IMR-90 (cell line): Measurements from ENCODE around the gene MUC5AC. TPM values are rescaled to one million over a fixed set of nuclear protein-coding genes. Genes with fewer than 3 reads are reported as not detected.

Experiments used
- ATAC-seq: fragments of 200-7000 bp; cut with Tn5 transposase; 2 replicates; pipeline ENCODE4 v1.9.1; 2020; ENCODE audit warnings: low read depth, mild to moderate bottlenecking, moderate library complexity
- BruUV-seq: library from RNA; stranded (reverse); fragments of 400-500 nt; replicated peaks from 2 replicates; lab custom pipeline; 2021; lab: Mats Ljungman, UMichigan
- CTCF ChIA-PET: fragments of 300-600 bp; formaldehyde crosslinking; extraction: SDS; loops from one replicate; lab custom pipeline; 2021; ENCODE audit warnings: antibody characterized with exemption; lab: Yijun Ruan, JAX
- POLR2A ChIA-PET: fragments of 300-600 bp; sonication (Branson Sonifier 250); formaldehyde crosslinking; loops from one replicate; lab custom pipeline; 2022; ENCODE audit warnings: antibody characterized with exemption; ENCODE audit not compliant: unreplicated experiment; lab: Charles Lee
- DNase-seq: peaks from one replicate; pipeline ENCODE4 v3.0.0; 2013
- H2AFZ ChIP-seq: replicated peaks from 2 replicates; pipeline ENCODE3; 2013; ENCODE audit warnings: low read length, mild to moderate bottlenecking; ENCODE audit not compliant: poor library complexity
- H2AK5ac ChIP-seq: 2 replicates; pipeline ENCODE4 v1.6.1; 2013; ENCODE audit warnings: low read depth, low read length, inconsistent platforms
- H2AK9ac ChIP-seq: replicated peaks from 2 replicates; pipeline ENCODE3; 2013; ENCODE audit warnings: mild to moderate bottlenecking, low read depth, low read length, moderate library complexity; ENCODE audit not compliant: poor library complexity
- H2BK120ac ChIP-seq: 2 replicates; pipeline ENCODE4 v1.6.1; 2013; ENCODE audit warnings: low read depth, low read length, inconsistent platforms
- H2BK15ac ChIP-seq: 3 replicates; pipeline ENCODE4 v1.6.1; 2013; ENCODE audit warnings: low read depth, low read length, inconsistent platforms
- H2BK20ac ChIP-seq: 2 replicates; pipeline ENCODE4 v1.6.1; 2013; ENCODE audit warnings: low read depth, mild to moderate bottlenecking, inconsistent platforms, low read length, moderate library complexity
- H2BK5ac ChIP-seq: 2 replicates; pipeline ENCODE4 v1.6.1; 2013; ENCODE audit warnings: mild to moderate bottlenecking, low read depth, low read length, inconsistent platforms; ENCODE audit not compliant: poor library complexity, severe bottlenecking
- H3K14ac ChIP-seq: replicated peaks from 2 replicates; pipeline ENCODE4 v1.6.1; 2013; ENCODE audit warnings: low read depth, low read length, inconsistent platforms
- H3K18ac ChIP-seq: 2 replicates; pipeline ENCODE4 v1.6.1; 2013; ENCODE audit warnings: low read depth, low read length, control low read depth
- H3K23ac ChIP-seq: 2 replicates; pipeline ENCODE4 v1.6.1; 2013; ENCODE audit warnings: low read depth, low read length, inconsistent platforms
- H3K27ac ChIP-seq: 2 replicates; pipeline ENCODE4 v1.5.1; 2013; ENCODE audit warnings: mild to moderate bottlenecking, control low read depth, low read length; ENCODE audit not compliant: insufficient read depth
- H3K27me3 ChIP-seq: 2 replicates; pipeline ENCODE4 v1.6.1; 2013; ENCODE audit warnings: low read length; ENCODE audit not compliant: control insufficient read depth, insufficient read depth
- H3K36me3 ChIP-seq: 2 replicates; pipeline ENCODE4 v1.6.1; 2013; ENCODE audit warnings: low read length, mixed read lengths; ENCODE audit not compliant: control insufficient read depth, insufficient read depth
- H3K4ac ChIP-seq: 2 replicates; pipeline ENCODE4 v1.6.1; 2013; ENCODE audit warnings: low read depth, low read length, inconsistent platforms
- H3K4me1 ChIP-seq: 2 replicates; pipeline ENCODE4 v1.6.1; 2013; ENCODE audit warnings: low read length, mixed read lengths; ENCODE audit not compliant: control insufficient read depth, insufficient read depth
- H3K4me2 ChIP-seq: 2 replicates; pipeline ENCODE4 v1.6.1; 2013; ENCODE audit warnings: low read depth, mild to moderate bottlenecking, control low read depth, low read length, moderate library complexity
- H3K4me3 ChIP-seq: 2 replicates; pipeline ENCODE4 v1.5.1; 2013; ENCODE audit warnings: low read depth, mild to moderate bottlenecking, control low read depth, low read length, moderate library complexity; ENCODE audit not compliant: insufficient read depth
- H3K56ac ChIP-seq: 2 replicates; pipeline ENCODE4 v1.6.1; 2013; ENCODE audit warnings: low read length, inconsistent platforms; ENCODE audit not compliant: insufficient read depth; ENCODE audit errors: extremely low read depth
- H3K79me1 ChIP-seq, 2 experiments: 2 replicates each; pipeline ENCODE4 v1.6.1; 2013; ENCODE audit warnings: low read length in 2 of 2, inconsistent platforms in 1 of 2, low read depth in 1 of 2
- H3K9ac ChIP-seq: 2 replicates; pipeline ENCODE4 v1.6.1; 2013; ENCODE audit warnings: low read depth, low read length, control low read depth
- H3K9me1 ChIP-seq: 2 replicates; pipeline ENCODE4 v1.6.1; 2013; ENCODE audit warnings: low read length, inconsistent platforms; ENCODE audit not compliant: insufficient read depth
- H3K9me3 ChIP-seq: 2 replicates; pipeline ENCODE4 v1.6.1; 2013; ENCODE audit warnings: low read length; ENCODE audit not compliant: control insufficient read depth, insufficient read depth
- H4K20me1 ChIP-seq: 2 replicates; pipeline ENCODE4 v1.6.1; 2013; ENCODE audit warnings: low read length, inconsistent platforms; ENCODE audit not compliant: insufficient read depth
- H4K5ac ChIP-seq: 2 replicates; pipeline ENCODE4 v1.6.1; 2013; ENCODE audit warnings: mild to moderate bottlenecking, low read depth, low read length, control low read depth
- H4K8ac ChIP-seq, 2 experiments: 2 replicates each; pipeline ENCODE4 v1.6.1; 2013; ENCODE audit warnings: low read depth in 2 of 2, low read length in 2 of 2, control low read depth in 1 of 2, inconsistent platforms in 1 of 2
- H4K91ac ChIP-seq: 2 replicates; pipeline ENCODE4 v1.6.1; 2013; ENCODE audit warnings: low read depth, low read length, inconsistent platforms; ENCODE audit not compliant: insufficient read depth
- BHLHE40 ChIP-seq: fragments of 150-350 bp; IDR thresholded peaks from 2 replicates; pipeline ENCODE4 v1.6.1; 2016; ENCODE audit warnings: mild to moderate bottlenecking, low read depth, low read length
- CHD1 ChIP-seq: IDR thresholded peaks from 2 replicates; pipeline ENCODE4 v1.6.1; 2012; ENCODE audit warnings: low read depth, low read length, improper control_type of control experiment
- MXI1 ChIP-seq: IDR thresholded peaks from 2 replicates; pipeline ENCODE4 v1.6.1; 2012; ENCODE audit warnings: low read depth, mild to moderate bottlenecking, low read length, moderate library complexity, borderline replicate concordance
- POLR2A ChIP-seq: IDR thresholded peaks from 2 replicates; pipeline ENCODE4 v1.6.1; 2012; ENCODE audit warnings: mild to moderate bottlenecking, low read depth, low read length
- RAD21 ChIP-seq: IDR thresholded peaks from 2 replicates; pipeline ENCODE4 v1.6.1; 2012; ENCODE audit warnings: low read length, improper control_type of control experiment
- RFX5 ChIP-seq: IDR thresholded peaks from 2 replicates; pipeline ENCODE4 v1.8.0; 2012; ENCODE audit warnings: low read depth, mild to moderate bottlenecking, low read length, moderate library complexity
- SMC3 ChIP-seq: fragments of 150-350 bp; IDR thresholded peaks from 2 replicates; pipeline ENCODE4 v1.6.1; 2016; ENCODE audit warnings: low read depth, mild to moderate bottlenecking, antibody characterized with exemption, low read length, moderate library complexity
- USF2 ChIP-seq: fragments of 150-350 bp; IDR thresholded peaks from 2 replicates; pipeline ENCODE4 v1.6.1; 2017; ENCODE audit warnings: mild to moderate bottlenecking, antibody characterized with exemption, low read length, low read depth
- WGBS, 2 experiments: methylation state at CpG; one replicate each; pipeline versions ENCODE4 v1.1.5 to v1.1.7; 2013; ENCODE audit warnings: missing lambda C conversion rate in 2 of 2; ENCODE audit not compliant: insufficient read length in 1 of 2; ENCODE audit errors: extremely low coverage in 2 of 2; 5-methylcytosine and 5-hydroxymethylcytosine counted together
- dilution Hi-C: fragments of 300-500 bp; cut with HindIII; formaldehyde crosslinking; loops from one replicate; pipeline ENCODE4 v1.14.3; 2018; ENCODE audit warnings: low sequenced_read_pairs; ENCODE audit not compliant: unreplicated experiment
- in situ Hi-C: fragments of 300-500 bp; cut with MboI; formaldehyde crosslinking; loops from 3 replicates; pipeline ENCODE4 v1.14.3; 2019; ENCODE audit warnings: low sequenced_read_pairs, inconsistent platforms, mixed read lengths
- intact Hi-C: fragments of 100-400 bp; cut with micrococcal nuclease; formaldehyde crosslinking; loops from 2 replicates; pipeline ENCODE4 v1.10.0; 2022
- polyA plus RNA-seq, 3 experiments: library from polyadenylated mRNA; depleted of rRNA; stranded (reverse); fragments of >200 nt; gene quantifications; 2 replicates each; pipeline ENCODE4 v1.2.3, GENCODE V29; 2012; ENCODE audit warnings: low replicate concordance in 1 of 3
- total RNA-seq: library from RNA; depleted of rRNA; stranded (reverse); fragments of >200 nt; gene quantifications from 2 replicates; pipeline ENCODE4 v1.2.3, GENCODE V29; 2012

MUC5AC gene
- total and polyA plus RNA-seq, 2 of the 4 experiments (the other 2 are of a cell fraction) = 0.02 TPM; not detected in 1

- TF ChIP-seq POLR2A = no peak
Observed at GRCh38 chr11:1195682-1196515, 38.1 kb downstream of the MUC5AC start (continued).

DNA sequence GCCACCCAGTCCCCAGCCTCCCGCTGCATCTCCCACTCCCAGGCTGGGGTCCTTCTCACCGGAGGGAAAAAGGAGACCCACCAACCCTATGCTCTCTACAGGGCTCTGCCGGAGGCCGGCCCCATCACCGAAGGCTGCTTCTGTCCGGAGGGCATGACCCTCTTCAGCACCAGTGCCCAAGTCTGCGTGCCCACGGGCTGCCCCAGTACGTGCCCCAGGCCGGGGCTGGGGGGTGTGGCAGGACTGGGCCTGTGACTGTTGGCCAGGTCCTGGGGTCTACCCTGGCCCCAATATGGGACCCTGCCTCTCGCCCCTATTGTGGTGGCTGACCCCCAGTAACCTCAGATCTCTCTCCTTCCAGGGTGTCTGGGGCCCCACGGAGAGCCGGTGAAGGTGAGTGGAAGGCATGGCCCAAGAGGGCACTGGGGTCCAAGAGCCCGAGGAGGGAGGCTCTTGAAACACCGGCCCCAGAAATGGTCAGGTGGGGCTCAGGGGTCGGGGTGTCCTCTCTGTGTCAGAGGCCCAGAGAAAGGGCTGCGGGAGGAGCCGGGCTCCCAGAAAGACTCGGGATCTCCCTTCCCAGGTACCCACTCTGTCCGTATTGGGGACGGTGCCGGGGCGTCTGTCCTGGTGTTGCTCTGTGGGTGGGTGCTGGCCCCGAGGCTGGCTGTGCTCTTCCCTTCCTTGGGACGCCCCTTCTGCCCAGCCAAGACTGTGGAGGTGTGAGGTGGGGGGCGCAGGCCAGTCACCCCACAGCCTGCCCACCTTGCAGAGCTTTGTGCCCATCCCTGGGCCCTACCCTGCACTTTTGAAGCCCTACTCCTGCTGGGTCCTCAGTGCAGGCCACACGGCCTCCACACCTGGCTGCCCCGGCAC is 39.0 kb downstream of the MUC5AC start:
- Histone ChIP-seq H3K14ac (no peak overlapping the region), H4K91ac (no peak overlapping the region), H2BK15ac (no peak overlapping the region), H3K9ac (no peak overlapping the region), H3K56ac (no peak overlapping the region), H3K18ac (no peak overlapping the region), H3K4me1 (no peaks in the 10 kb centered on the region), H4K5ac (no peak overlapping the region), H2AFZ (no peak overlapping the region), H2BK20ac (no peak overlapping the region), H3K4ac (no peak overlapping the region), H3K27me3 (peaks cover 10% of the 10 kb centered on the region; the same call in 1 of the 2 replicates), H3K36me3 (no peaks in the 10 kb centered on the region), H3K9me1 (no peaks in the 10 kb centered on the region), H4K20me1 (no peaks in the 10 kb centered on the region), H3K23ac (no peak overlapping the region), H3K4me2 (no peak overlapping the region), H3K4me3 (no peak overlapping the region), H3K27ac (no peak overlapping the region), H2BK120ac (no peak overlapping the region), H4K8ac (no peak overlapping the region), H2BK5ac (no peak overlapping the region), H3K9me3 (peaks cover 8% of the 10 kb centered on the region; the same call in 1 of the 2 replicates), H2AK9ac (no peak overlapping the region), H3K79me1 (no peaks in the 10 kb centered on the region), H2AK5ac (no peak overlapping the region)
- POLR2A ChIA-PET = no interaction called here
- 93% methylated on average over 4 of the region's 28 CpGs; no CpG with 5 or more reads in 1 of the 2 experiments for WGBS, 2 experiments
- CTCF ChIA-PET = no interaction called here
- intact Hi-C loops (no loop called here), in situ Hi-C loops (no loop called here), dilution Hi-C loops (no loop called here)
- no TSS peak for BruUV-seq
- TF ChIP-seq MXI1 (no peak), SMC3 (no peak), USF2 (no peak), RAD21 (no peak), BHLHE40 (no peak), CHD1 (no peak), RFX5 (no peak)
- no peak for ATAC-seq
- DNase-seq = no peak
